Memory B cell (primary cell): ENCODE measurements around the gene C19orf85.
A peak's percentile ranks its signal among the peaks of the same experiment; 100 is the strongest.

Experiments used
- ATAC-seq: fragments of 150-1000 bp; cut with Tn5 transposase; 2 replicates; pipeline ENCODE4 v1.10.0; 2021; ENCODE audit warnings: low read depth, mild to moderate bottlenecking, moderate library complexity
- DNase-seq, 2 donors: peaks; one replicate each; pipeline ENCODE4 v3.0.0; 2022; ENCODE audit warnings: low spot score in 2 of 2
- H3K27ac Mint-ChIP-seq: one replicate; pipeline ENCODE4 v1.8.0; 2022; ENCODE audit warnings: mild to moderate bottlenecking, moderate library complexity, mixed read lengths
- H3K27me3 Mint-ChIP-seq: one replicate; pipeline ENCODE4 v1.8.0; 2022; ENCODE audit warnings: mixed read lengths
- H3K36me3 Mint-ChIP-seq: one replicate; pipeline ENCODE4 v1.8.0; 2022; ENCODE audit warnings: mild to moderate bottlenecking, mixed read lengths
- H3K4me1 Mint-ChIP-seq: one replicate; pipeline ENCODE4 v1.8.0; 2022; ENCODE audit warnings: mixed read lengths
- H3K4me3 Mint-ChIP-seq: one replicate; pipeline ENCODE4 v1.8.0; 2022; ENCODE audit warnings: mild to moderate bottlenecking, moderate library complexity, mixed read lengths
- H3K9me3 Mint-ChIP-seq: one replicate; pipeline ENCODE4 v1.8.0; 2022; ENCODE audit warnings: mixed read lengths

C19orf85 gene

GRCh38 chr19:55476100-55476775 lies 11.7 kb upstream of the C19orf85 start, which contains the start of gene ZNF628:
Gene ZNF628 (plus strand): TSS chr19:55476617. CDS start chr19:55479911, 3,294 bp downstream.
- Mint-ChIP-seq H3K36me3 (peaks cover 12% of the 10 kb centered on the region), H3K27ac (peak within 1 kb of the TSS; percentile 92), H3K27me3 (no peaks in the 10 kb centered on the region), H3K4me1 (peaks cover 21% of the 10 kb centered on the region), H3K9me3 (no peaks in the 10 kb centered on the region), H3K4me3 (peak within 1 kb of the TSS; percentile 89)
- ATAC-seq (peak; percentile 91), DNase-seq (peak; percentile 93 to 96)

- no peak overlapping the region for H3K27ac Mint-ChIP-seq
- no peaks in the 10 kb centered on the region for H3K27me3 Mint-ChIP-seq
- ATAC-seq, result no peak
- no peak for DNase-seq
- peaks cover 8% of the 10 kb centered on the region for H3K36me3 Mint-ChIP-seq
- no peaks in the 10 kb centered on the region for H3K9me3 Mint-ChIP-seq
- peak overlapping the region; percentile 43 for H3K4me3 Mint-ChIP-seq
- peaks cover 17% of the 10 kb centered on the region for H3K4me1 Mint-ChIP-seq
Measured at GRCh38 chr19:55474269-55475265, 10.0 kb upstream of the C19orf85 start.

- DNase-seq, result no peak
- no peak for ATAC-seq
- H3K36me3 Mint-ChIP-seq, result no peaks in the 10 kb centered on the region
- no peak overlapping the region for H3K27ac Mint-ChIP-seq
- H3K27me3 Mint-ChIP-seq, result no peaks in the 10 kb centered on the region
- H3K9me3 Mint-ChIP-seq, result no peaks in the 10 kb centered on the region
- peaks cover 8% of the 10 kb centered on the region for H3K4me1 Mint-ChIP-seq
- no peak overlapping the region for H3K4me3 Mint-ChIP-seq
Measured at GRCh38 chr19:55473225-55474012, 8.9 kb upstream of the C19orf85 start.

- no peak for ATAC-seq
Measured at GRCh38 chr19:55472463-55472862, 7.9 kb upstream of the C19orf85 start.

GRCh38 chr19:55471266-55471665 lies 6.7 kb upstream of the C19orf85 start:
- Mint-ChIP-seq H3K36me3 (no peaks in the 10 kb centered on the region), H3K27me3 (no peaks in the 10 kb centered on the region)
- no peak for DNase-seq

More at GRCh38 chr19:55472463-55472862, 7.9 kb upstream of the C19orf85 start:
- Mint-ChIP-seq H3K27ac (no peak overlapping the region), H3K27me3 (no peaks in the 10 kb centered on the region), H3K4me1 (peaks cover 3% of the 10 kb centered on the region), H3K36me3 (no peaks in the 10 kb centered on the region), H3K9me3 (no peaks in the 10 kb centered on the region), H3K4me3 (no peak overlapping the region)
- DNase-seq, result no peak

GRCh38 chr19:55468054-55468393 lies 3.5 kb upstream of the C19orf85 start:
- Mint-ChIP-seq H3K36me3 (no peaks in the 10 kb centered on the region), H3K27ac (no peak overlapping the region), H3K27me3 (peaks cover under 1% of the 10 kb centered on the region), H3K4me3 (no peak overlapping the region), H3K9me3 (no peaks in the 10 kb centered on the region), H3K4me1 (peaks cover 4% of the 10 kb centered on the region)
- no peak for ATAC-seq
- no peak for DNase-seq

More at GRCh38 chr19:55471266-55471665, 6.7 kb upstream of the C19orf85 start:
- H3K4me1 Mint-ChIP-seq, result peaks cover 3% of the 10 kb centered on the region
- H3K27ac Mint-ChIP-seq, result no peak overlapping the region
- no peak for ATAC-seq
- H3K9me3 Mint-ChIP-seq, result no peaks in the 10 kb centered on the region
- H3K4me3 Mint-ChIP-seq, result no peak overlapping the region

GRCh38 chr19:55467236-55468053 lies 2.9 kb upstream of the C19orf85 start:
- peaks cover 2% of the 10 kb centered on the region for H3K27me3 Mint-ChIP-seq
- no peak overlapping the region for H3K4me3 Mint-ChIP-seq
- ATAC-seq (peak; percentile 97), DNase-seq (peak; percentile 71 to 82)
- no peaks in the 10 kb centered on the region for H3K9me3 Mint-ChIP-seq
- no peak overlapping the region for H3K27ac Mint-ChIP-seq
- peaks cover 6% of the 10 kb centered on the region for H3K4me1 Mint-ChIP-seq
- H3K36me3 Mint-ChIP-seq, result no peaks in the 10 kb centered on the region

GRCh38 chr19:55466241-55466614 lies 1.7 kb upstream of the C19orf85 start:
- no peak for DNase-seq
- peaks cover 12% of the 10 kb centered on the region for H3K4me1 Mint-ChIP-seq
- H3K36me3 Mint-ChIP-seq, result no peaks in the 10 kb centered on the region
- ATAC-seq, result no peak
- no peaks in the 10 kb centered on the region for H3K9me3 Mint-ChIP-seq
- no peak overlapping the region for H3K4me3 Mint-ChIP-seq
- peak overlapping the region; percentile 10 for H3K27ac Mint-ChIP-seq
- H3K27me3 Mint-ChIP-seq, result peaks cover 2% of the 10 kb centered on the region

- H3K4me1 Mint-ChIP-seq, result peaks cover 16% of the 10 kb centered on the region
Measured at GRCh38 chr19:55465460-55466240, 1.1 kb upstream of the C19orf85 start.

GRCh38 chr19:55464039-55464661 lies 401 bp downstream of the C19orf85 start:
- H3K4me3 Mint-ChIP-seq, result no peak overlapping the region
- H3K27ac Mint-ChIP-seq, result no peak overlapping the region
- peaks cover 21% of the 10 kb centered on the region for H3K4me1 Mint-ChIP-seq
- DNase-seq (no peak), ATAC-seq (no peak)
- no peaks in the 10 kb centered on the region for H3K36me3 Mint-ChIP-seq
- H3K27me3 Mint-ChIP-seq, result peaks cover 2% of the 10 kb centered on the region
- no peaks in the 10 kb centered on the region for H3K9me3 Mint-ChIP-seq

More at GRCh38 chr19:55465460-55466240, 1.1 kb upstream of the C19orf85 start:
- H3K4me3 Mint-ChIP-seq, result no peak overlapping the region
- H3K36me3 Mint-ChIP-seq, result no peaks in the 10 kb centered on the region
- no peak for DNase-seq
- no peak overlapping the region for H3K27ac Mint-ChIP-seq
- no peaks in the 10 kb centered on the region for H3K9me3 Mint-ChIP-seq
- H3K27me3 Mint-ChIP-seq, result peaks cover 2% of the 10 kb centered on the region
- no peak for ATAC-seq

- Mint-ChIP-seq H3K36me3 (no peaks in the 10 kb centered on the region), H3K27me3 (peaks cover 2% of the 10 kb centered on the region), H3K4me1 (peaks cover 21% of the 10 kb centered on the region), H3K9me3 (no peaks in the 10 kb centered on the region), H3K27ac (no peak overlapping the region), H3K4me3 (no peak overlapping the region)
- ATAC-seq (no peak), DNase-seq (no peak)
Measured at GRCh38 chr19:55463583-55464031, 944 bp downstream of the C19orf85 start.

GRCh38 chr19:55462722-55463121 lies 1.8 kb downstream of the C19orf85 start:
- no peak for DNase-seq
- no peaks in the 10 kb centered on the region for H3K9me3 Mint-ChIP-seq
- H3K27ac Mint-ChIP-seq, result no peak overlapping the region
- H3K27me3 Mint-ChIP-seq, result peaks cover 2% of the 10 kb centered on the region
- no peak for ATAC-seq
- H3K36me3 Mint-ChIP-seq, result no peaks in the 10 kb centered on the region
- H3K4me1 Mint-ChIP-seq, result peaks cover 18% of the 10 kb centered on the region
- H3K4me3 Mint-ChIP-seq, result peak overlapping the region; percentile 61
